Naive thymus-derived CD4-positive, alpha-beta T cell (primary cell): ENCODE data around the gene PA2G4. TPM values are rescaled to one million over a fixed set of nuclear protein-coding genes. Genes with fewer than 3 reads are reported as not detected.
"Not testable (repeated sequence)": the region's sequence is repeated elsewhere in the genome, so short reads cannot be mapped to it uniquely, and the experiment has no call there.

Source experiments
- ATAC-seq: fragments of 150-1000 bp; cut with Tn5 transposase; 2 replicates; pipeline ENCODE4 v1.10.0; 2021; ENCODE audit warnings: mild to moderate bottlenecking, moderate library complexity
- CTCF ChIA-PET: fragments of 350-600 bp; sonication (Branson Sonifier 250); formaldehyde crosslinking; loops from one replicate; lab custom pipeline; 2021; ENCODE audit warnings: antibody characterized with exemption; lab: Charles Lee
- POLR2A ChIA-PET: fragments of 350-600 bp; sonication (Branson Sonifier 250); formaldehyde crosslinking; loops from one replicate; lab custom pipeline; 2021; ENCODE audit warnings: antibody characterized with exemption, inconsistent platforms; lab: Charles Lee
- DNase-seq, 9 donors: peaks; one replicate each; pipeline versions ENCODE4 v3.0.0 to v3.0.0-alpha.2; 2020 to 2022; ENCODE audit warnings: mixed read lengths in 1 of 9
- H3K27ac ChIP-seq: one replicate; pipeline ENCODE4 v1.7.0; 2013; ENCODE audit warnings: mild to moderate bottlenecking, low read depth, low read length, moderate library complexity
- H3K27me3 ChIP-seq, 2 donors: one replicate each; pipeline ENCODE4 v1.7.0; 2013; ENCODE audit warnings: low read length in 2 of 2, mild to moderate bottlenecking in 2 of 2, moderate library complexity in 2 of 2; ENCODE audit not compliant: control insufficient read depth in 2 of 2, insufficient read depth in 2 of 2
- H3K36me3 ChIP-seq, 3 experiments: 1 replicate in 2 of 3; 2 replicates in 1 of 3; pipeline ENCODE4 v1.7.0; 2013; ENCODE audit warnings: low read length in 3 of 3, mild to moderate bottlenecking in 3 of 3, moderate library complexity in 1 of 3; ENCODE audit not compliant: insufficient read depth in 3 of 3, control insufficient read depth in 2 of 3
- H3K4me1 ChIP-seq, 2 donors: one replicate each; pipeline ENCODE4 v1.7.0; 2013; ENCODE audit warnings: low read length in 2 of 2, mild to moderate bottlenecking in 2 of 2, moderate library complexity in 1 of 2; ENCODE audit not compliant: control insufficient read depth in 2 of 2, insufficient read depth in 2 of 2
- H3K4me3 ChIP-seq: 2 replicates; pipeline ENCODE4 v1.7.0; 2013; ENCODE audit warnings: mild to moderate bottlenecking, low read length
- H3K9me3 ChIP-seq, 3 experiments: 1 replicate in 2 of 3; 2 replicates in 1 of 3; pipeline ENCODE4 v1.7.0; 2013; ENCODE audit warnings: low read length in 3 of 3; ENCODE audit not compliant: control insufficient read depth in 2 of 3
- H3K27ac Mint-ChIP-seq, 9 donors: one replicate each; pipeline ENCODE4 v1.8.0; 2020 to 2022; ENCODE audit warnings: mixed read lengths in 9 of 9, mild to moderate bottlenecking in 8 of 9, moderate library complexity in 5 of 9, inconsistent platforms in 2 of 9
- H3K27me3 Mint-ChIP-seq, 5 donors: one replicate each; pipeline ENCODE4 v1.8.0; 2021 to 2022; ENCODE audit warnings: mixed read lengths in 5 of 5, mild to moderate bottlenecking in 1 of 5
- H3K36me3 Mint-ChIP-seq, 5 donors: one replicate each; pipeline ENCODE4 v1.8.0; 2020 to 2022; ENCODE audit warnings: mixed read lengths in 5 of 5, mild to moderate bottlenecking in 3 of 5, inconsistent platforms in 1 of 5
- H3K4me1 Mint-ChIP-seq, 7 donors: one replicate each; pipeline ENCODE4 v1.8.0; 2020 to 2022; ENCODE audit warnings: mixed read lengths in 7 of 7, mild to moderate bottlenecking in 3 of 7, inconsistent platforms in 1 of 7
- H3K4me3 Mint-ChIP-seq, 10 donors: one replicate each; pipeline ENCODE4 v1.8.0; 2020 to 2022; ENCODE audit warnings: mild to moderate bottlenecking in 10 of 10, mixed read lengths in 10 of 10, moderate library complexity in 6 of 10, inconsistent platforms in 2 of 10
- H3K9me3 Mint-ChIP-seq, 11 donors: one replicate each; pipeline ENCODE4 v1.8.0; 2020 to 2022; ENCODE audit warnings: mixed read lengths in 11 of 11, mild to moderate bottlenecking in 4 of 11, inconsistent platforms in 1 of 11, moderate library complexity in 1 of 11
- intact Hi-C, 2 donors: fragments of 100-400 bp; cut with micrococcal nuclease; formaldehyde crosslinking; loops; one replicate each; pipeline ENCODE4 v1.15.1; 2023
- polyA plus RNA-seq, 2 donors: library from polyadenylated mRNA; unstranded; fragments of 300-500 nt; fragmentation: Illumina TruSeq; gene quantifications; one replicate each; pipeline ENCODE4 v1.2.3, GENCODE V29; 2021
- total RNA-seq, 6 experiments: library from RNA in 5 of 6; stranded (reverse) in 5 of 6; gene quantifications; 1 replicate in 5 of 6; 2 replicates in 1 of 6; pipeline ENCODE4 v1.2.3 and lab custom pipeline; 2021 to 2026

PA2G4 gene
- total and polyA plus RNA-seq, 7 experiments from 2014 or later: 61.7 to 254 (median 121) TPM

- not testable (repeated sequence) for H3K27me3 ChIP-seq, ATAC-seq, H3K36me3 Mint-ChIP-seq, H3K36me3 ChIP-seq, H3K4me3 ChIP-seq, H3K9me3 ChIP-seq, DNase-seq, H3K27ac ChIP-seq, H3K9me3 Mint-ChIP-seq, H3K4me1 ChIP-seq
- H3K4me1 Mint-ChIP-seq: peaks cover 0 to 16% (median 10%) of the 10 kb centered on the region in 7 donors
- CTCF ChIA-PET: interaction anchor here (0.7 kb wide), 1 partner anchor 27 kb away, joined by 4 read pairs; no protein-coding TSS in a partner anchor
- POLR2A ChIA-PET: interaction anchor here (0.6 to 10.7 kb wide), 5 partner anchors 9 to 40 kb away, joined by 3 to 85 read pairs (median 3); partner anchors contain the start of genes PA2G4 and ZC3H10
- peak overlapping the region in 1 of 9 donors; percentile 73 for H3K27ac Mint-ChIP-seq
- intact Hi-C loops: loop anchor here in 1 of 2 donors (2.0 kb wide), 1 partner anchor 31 kb away; no protein-coding TSS in a partner anchor
- peaks cover 0 to 52% (median 3%) of the 10 kb centered on the region in 5 donors for H3K27me3 Mint-ChIP-seq
- H3K4me3 Mint-ChIP-seq: peak overlapping the region in 6 of 10 donors; percentile 9 to 89 (median 83)
These were observed 26.4 kb upstream of the PA2G4 start for GRCh38 chr12:56077966-56078365.

DNA sequence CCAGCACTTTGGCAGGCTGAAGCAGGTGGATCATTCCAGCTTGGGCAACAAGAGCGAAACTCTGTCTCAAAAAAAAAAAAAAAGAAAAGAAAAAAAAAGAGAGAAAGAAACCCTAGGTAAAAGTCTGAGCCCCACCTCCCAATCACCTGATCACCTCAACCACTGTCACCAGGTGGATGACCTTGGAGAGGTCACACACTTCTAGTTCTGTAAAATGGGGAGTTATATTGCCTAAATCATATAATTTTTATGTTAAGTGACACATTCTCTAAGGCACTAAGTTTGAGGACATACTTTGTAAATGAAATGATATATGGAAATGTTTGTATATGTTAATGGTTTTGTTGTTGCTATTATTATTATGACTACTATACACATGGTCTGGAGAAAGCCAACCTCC is 25.9 kb upstream of the PA2G4 start:
- POLR2A ChIA-PET: interaction anchor here (0.6 to 10.7 kb wide), 3 partner anchors 10 to 24 kb away, joined by 3 to 85 read pairs (median 4); partner anchors contain the start of gene PA2G4
- intact Hi-C loops: loop anchor here in 1 of 2 donors (2.0 kb wide), 1 partner anchor 32 kb away; no protein-coding TSS in a partner anchor
- H3K27me3 ChIP-seq: no peaks in the 10 kb centered on the region
- Mint-ChIP-seq H3K36me3 (no peaks in the 10 kb centered on the region), H3K4me3 (peak overlapping the region; percentile 56 to 91 (median 86)), H3K4me1 (peaks cover 0 to 16% (median 10%) of the 10 kb centered on the region in 7 donors), H3K9me3 (no peaks in the 10 kb centered on the region), H3K27ac (peak overlapping the region in 3 of 9 donors; percentile 1 to 73 (median 48)), H3K27me3 (peaks cover 0 to 48% (median 3%) of the 10 kb centered on the region in 5 donors)
- ATAC-seq (no peak), DNase-seq (no peak)
- H3K4me3 ChIP-seq: no peak overlapping the region
- H3K27ac ChIP-seq: no peak overlapping the region
- H3K9me3 ChIP-seq: no peaks in the 10 kb centered on the region
- CTCF ChIA-PET: interaction anchor here (0.7 kb wide), 1 partner anchor 27 kb away, joined by 4 read pairs; no protein-coding TSS in a partner anchor
- no peaks in the 10 kb centered on the region for H3K36me3 ChIP-seq
- H3K4me1 ChIP-seq: peaks cover 5 to 10% of the 10 kb centered on the region in 2 donors

- peaks cover 0 to 51% (median 8%) of the 10 kb centered on the region in 5 donors for H3K27me3 Mint-ChIP-seq
- no peaks in the 10 kb centered on the region for H3K36me3 Mint-ChIP-seq
- peaks cover 5 to 10% of the 10 kb centered on the region in 2 donors for H3K4me1 ChIP-seq
- H3K9me3 Mint-ChIP-seq: no peaks in the 10 kb centered on the region
- no peak overlapping the region for H3K27ac ChIP-seq
- ChIA-PET POLR2A (interaction anchor here (0.7 to 10.7 kb wide), 2 partner anchors 23 to 955 kb away, joined by 3 to 85 read pairs; partner anchors contain the start of gene PA2G4), CTCF (interaction anchor here (0.7 to 0.8 kb wide), 2 partner anchors 25 to 363 kb away, joined by 3 read pairs; partner anchors contain the start of genes BLOC1S1 and PA2G4)
- H3K4me3 Mint-ChIP-seq: peak overlapping the region; percentile 80 to 91 (median 86)
- peaks cover 0 to 16% (median 10%) of the 10 kb centered on the region in 7 donors for H3K4me1 Mint-ChIP-seq
- H3K27me3 ChIP-seq: no peaks in the 10 kb centered on the region
- no peaks in the 10 kb centered on the region for H3K9me3 ChIP-seq
- H3K36me3 ChIP-seq: no peaks in the 10 kb centered on the region
- H3K27ac Mint-ChIP-seq: peak overlapping the region in 4 of 9 donors; percentile 28 to 73 (median 50)
- peak overlapping the region; percentile 68 for H3K4me3 ChIP-seq
- intact Hi-C loops: loop anchor here (1.0 to 2.0 kb wide), 4 partner anchors 25 to 39 kb away; partner anchors contain the start of genes PA2G4 (in 2 of the 2) and ZC3H10 (in 1 of the 2)
- ATAC-seq (peak; percentile 74), DNase-seq (peak in 8 of 9 donors; percentile 20 to 66 (median 40))
These were observed 25.2 kb upstream of the PA2G4 start for GRCh38 chr12:56078931-56079722.

- H3K9me3 Mint-ChIP-seq: no peaks in the 10 kb centered on the region
These were observed 24.4 kb upstream of the PA2G4 start, which contains the start of gene ERBB3 for GRCh38 chr12:56079723-56080555. ERBB3 (plus strand) TSS chr12:56080165; CDS start chr12:56080301, 136 bp downstream.

GRCh38 chr12:56080556-56081138 is 23.7 kb upstream of the PA2G4 start:
- Mint-ChIP-seq H3K27me3 (peaks cover 0 to 59% (median 8%) of the 10 kb centered on the region in 5 donors), H3K4me1 (peaks cover 0 to 21% (median 10%) of the 10 kb centered on the region in 7 donors), H3K36me3 (no peaks in the 10 kb centered on the region), H3K9me3 (no peaks in the 10 kb centered on the region), H3K27ac (peak overlapping the region in 3 of 9 donors; percentile 18 to 25 (median 24)), H3K4me3 (peak overlapping the region; percentile 71 to 91 (median 84))
- POLR2A ChIA-PET: interaction anchor here (0.9 to 10.7 kb wide), 3 partner anchors 22 to 36 kb away, joined by 3 to 85 read pairs (median 4); partner anchors contain the start of genes PA2G4 and RPL41
- ATAC-seq (no peak), DNase-seq (no peak)
- CTCF ChIA-PET: interaction anchor here (1.1 to 1.6 kb wide), 2 partner anchors 23 to 33 kb away, joined by 3 to 5 read pairs; no protein-coding TSS in a partner anchor
- intact Hi-C loops: no loop called here
- Histone ChIP-seq H3K9me3 (no peaks in the 10 kb centered on the region), H3K27me3 (no peaks in the 10 kb centered on the region), H3K4me3 (peak overlapping the region; percentile 68), H3K4me1 (peaks cover 5 to 10% of the 10 kb centered on the region in 2 donors), H3K36me3 (no peaks in the 10 kb centered on the region), H3K27ac (no peak overlapping the region)

More at GRCh38 chr12:56079723-56080555, 24.4 kb upstream of the PA2G4 start, which contains the start of gene ERBB3:
- Mint-ChIP-seq H3K27ac (peak within 1 kb of the TSS in 5 of 9 donors; percentile 18 to 87 (median 25)), H3K27me3 (peaks cover 0 to 55% (median 8%) of the 10 kb centered on the region in 5 donors), H3K4me3 (peak within 1 kb of the TSS; percentile 80 to 91 (median 86)), H3K4me1 (peaks cover 0 to 17% (median 10%) of the 10 kb centered on the region in 7 donors), H3K36me3 (no peaks in the 10 kb centered on the region)
- H3K4me1 ChIP-seq: peaks cover 5 to 10% of the 10 kb centered on the region in 2 donors
- intact Hi-C loops: loop anchor here (1.0 to 2.0 kb wide), 4 partner anchors 24 to 38 kb away; partner anchors contain the start of genes PA2G4 (in 2 of the 2) and ZC3H10 (in 1 of the 2)
- DNase-seq (peak; percentile 28 to 74 (median 35)), ATAC-seq (peak; percentile 85)
- H3K4me3 ChIP-seq: peak within 1 kb of the TSS; percentile 68
- H3K9me3 ChIP-seq: no peaks in the 10 kb centered on the region
- H3K27ac ChIP-seq: peak within 1 kb of the TSS; percentile 25
- no peaks in the 10 kb centered on the region for H3K36me3 ChIP-seq
- ChIA-PET POLR2A (interaction anchor here (0.7 to 10.7 kb wide), 3 partner anchors 22 to 954 kb away, joined by 3 to 85 read pairs (median 3); partner anchors contain the start of gene PA2G4), CTCF (interaction anchor here (0.7 to 0.8 kb wide), 2 partner anchors 24 to 364 kb away, joined by 3 read pairs; partner anchors contain the start of genes BLOC1S1 and PA2G4)
- H3K27me3 ChIP-seq: no peaks in the 10 kb centered on the region
